Nephron (organoid): ENCODE data around the gene SEPTIN10.

ENCODE experiments used
- H3K27ac Mint-ChIP-seq, 3 experiments: 2 replicates each; pipeline ENCODE4 v1.8.0; 2020; ENCODE audit warnings: mixed read lengths in 3 of 3, mild to moderate bottlenecking in 2 of 3, moderate library complexity in 1 of 3
- H3K27me3 Mint-ChIP-seq: 2 replicates; pipeline ENCODE4 v1.8.0; 2021; ENCODE audit warnings: low read depth, mild to moderate bottlenecking, moderate library complexity, mixed read lengths
- H3K36me3 Mint-ChIP-seq: 2 replicates; pipeline ENCODE4 v1.8.0; 2020; ENCODE audit warnings: low read depth, mixed read lengths
- H3K4me1 Mint-ChIP-seq: 2 replicates; pipeline ENCODE4 v1.8.0; 2020; ENCODE audit warnings: mixed read lengths
- H3K4me3 Mint-ChIP-seq, 3 experiments: 2 replicates each; pipeline ENCODE4 v1.8.0; 2020; ENCODE audit warnings: mild to moderate bottlenecking in 3 of 3, mixed read lengths in 3 of 3, moderate library complexity in 2 of 3
- H3K9me3 Mint-ChIP-seq: 2 replicates; pipeline ENCODE4 v1.8.0; 2020; ENCODE audit warnings: mixed read lengths
- CTCF ChIP-seq, 3 experiments: fragments of 200-600 bp; sonication (generic); IDR thresholded peaks; one replicate each; pipeline ENCODE4 v1.5.0; 2021; ENCODE audit warnings: antibody characterized with exemption in 3 of 3; ENCODE audit not compliant: unreplicated experiment in 3 of 3

The SEPTIN10 gene

GRCh38 chr2:109613922-109614714 lies at the start of gene SEPTIN10, which contains the start of gene SOWAHC:
TSS of gene SEPTIN10 (minus strand) at chr2:109613966. CDS start at chr2:109613827, 139 bp downstream.
TSS of gene SOWAHC (plus strand) at chr2:109614364. CDS start at chr2:109614490, 126 bp downstream.
- no peak for TF ChIP-seq CTCF (IDR thresholded peaks at IDR 0.05; ENCODE audit: unreplicated experiment in 3 of 3)
- peaks cover 7% of the 10 kb centered on the region for H3K36me3 Mint-ChIP-seq
- no peaks in the 10 kb centered on the region for H3K9me3 Mint-ChIP-seq
- H3K27me3 Mint-ChIP-seq = peaks cover 10% of the 10 kb centered on the region
- H3K4me3 Mint-ChIP-seq = peak within 1 kb of the TSS; percentile 95 to 100 (median 97)
- H3K27ac Mint-ChIP-seq = peak within 1 kb of the TSS; percentile 95 to 99 (median 98)
- peaks cover 41% of the 10 kb centered on the region for H3K4me1 Mint-ChIP-seq

DNA sequence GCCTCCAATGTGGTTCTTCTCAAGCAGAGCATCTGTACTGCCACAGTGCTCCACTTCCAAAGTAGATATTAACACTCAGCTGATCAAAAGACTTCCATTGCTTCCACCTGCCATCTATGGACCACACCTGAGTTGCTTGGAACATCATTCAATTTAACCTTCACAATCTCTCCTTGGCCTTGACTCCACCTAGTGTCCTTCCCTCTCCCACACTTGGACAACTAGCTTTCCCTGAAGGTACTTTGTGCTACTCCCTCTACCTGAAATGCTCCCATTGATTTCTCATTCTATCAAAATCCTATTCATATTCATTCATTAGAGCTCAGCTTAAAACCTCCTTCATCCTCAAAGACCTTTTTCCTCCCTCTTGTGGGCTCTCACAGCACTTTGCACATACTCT lies 49.1 kb upstream of the SEPTIN10 start:
- H3K27ac Mint-ChIP-seq = peak overlapping the region in 1 of 3 experiments; percentile 4
- H3K4me3 Mint-ChIP-seq = no peak overlapping the region
- H3K36me3 Mint-ChIP-seq = no peaks in the 10 kb centered on the region
- H3K9me3 Mint-ChIP-seq = no peaks in the 10 kb centered on the region
- H3K27me3 Mint-ChIP-seq = peaks cover 12% of the 10 kb centered on the region
- peaks cover 32% of the 10 kb centered on the region for H3K4me1 Mint-ChIP-seq
- no peak for TF ChIP-seq CTCF (IDR thresholded peaks at IDR 0.05; ENCODE audit: unreplicated experiment in 3 of 3)

DNA sequence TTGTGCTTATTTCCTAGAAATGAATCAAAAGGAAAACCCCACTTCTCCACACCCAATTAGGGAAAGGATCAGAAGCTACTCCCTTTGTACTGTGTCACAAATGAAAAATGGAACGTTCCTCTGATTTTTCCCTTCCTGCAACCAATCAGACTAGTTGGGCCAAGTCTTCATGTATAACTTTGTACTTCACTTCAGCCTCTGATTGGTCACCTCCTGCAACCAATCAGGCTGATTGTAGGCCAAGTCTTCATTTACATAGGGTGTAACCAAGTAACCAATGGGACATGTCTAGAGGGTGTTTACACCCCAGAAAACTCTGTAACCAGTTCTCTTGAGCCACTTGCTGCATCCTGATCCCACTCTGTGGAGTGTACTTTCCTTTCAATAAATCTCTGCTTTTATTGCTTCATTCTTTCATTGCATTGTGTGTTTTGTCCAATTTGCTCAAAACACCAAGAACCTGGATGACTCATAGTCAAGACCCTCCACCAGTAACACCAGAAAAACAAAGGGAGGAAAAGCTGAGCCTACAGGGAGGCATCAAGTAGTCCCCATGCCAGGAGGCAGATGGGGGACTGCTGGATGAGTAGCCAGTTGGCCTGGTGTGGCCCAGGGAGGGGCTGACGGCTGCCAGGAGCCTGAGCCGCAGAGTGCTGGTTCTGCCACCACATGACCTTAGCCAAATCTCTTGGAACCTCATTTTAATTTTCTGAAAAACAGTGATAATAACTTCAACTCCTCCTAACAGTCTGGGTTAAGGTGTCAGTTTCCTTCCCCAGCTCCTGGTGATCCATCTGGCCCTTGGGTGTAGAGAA lies 46.5 kb upstream of the SEPTIN10 start:
- no peaks in the 10 kb centered on the region for H3K9me3 Mint-ChIP-seq
- peaks cover 36% of the 10 kb centered on the region for H3K4me1 Mint-ChIP-seq
- no peaks in the 10 kb centered on the region for H3K36me3 Mint-ChIP-seq
- no peak overlapping the region for H3K27ac Mint-ChIP-seq
- peaks cover 9% of the 10 kb centered on the region for H3K27me3 Mint-ChIP-seq
- TF ChIP-seq CTCF (IDR thresholded peaks at IDR 0.05; ENCODE audit: unreplicated experiment in 3 of 3) = no peak
- no peak overlapping the region for H3K4me3 Mint-ChIP-seq

- no peak for TF ChIP-seq CTCF (IDR thresholded peaks at IDR 0.05; ENCODE audit: unreplicated experiment in 3 of 3)
- peaks cover 38% of the 10 kb centered on the region for H3K4me1 Mint-ChIP-seq
- H3K4me3 Mint-ChIP-seq = peak overlapping the region in 1 of 3 experiments; percentile 38
- no peaks in the 10 kb centered on the region for H3K9me3 Mint-ChIP-seq
- H3K27me3 Mint-ChIP-seq = peaks cover 14% of the 10 kb centered on the region
- no peaks in the 10 kb centered on the region for H3K36me3 Mint-ChIP-seq
- H3K27ac Mint-ChIP-seq = no peak overlapping the region
These were observed 45.8 kb upstream of the SEPTIN10 start for GRCh38 chr2:109659396-109660045.

GRCh38 chr2:109655287-109655686 lies 41.5 kb upstream of the SEPTIN10 start:
- Mint-ChIP-seq H3K9me3 (no peaks in the 10 kb centered on the region), H3K27ac (no peak overlapping the region), H3K36me3 (no peaks in the 10 kb centered on the region), H3K4me3 (no peak overlapping the region), H3K27me3 (peaks cover 9% of the 10 kb centered on the region), H3K4me1 (peaks cover 25% of the 10 kb centered on the region)
- TF ChIP-seq CTCF (IDR thresholded peaks at IDR 0.05; ENCODE audit: unreplicated experiment in 3 of 3) = no peak
